Mucosa of rectum (tissue), 2 donors: ENCODE data around the gene PCBP2.
A peak's percentile ranks its signal among the peaks of the same experiment; 100 is the strongest.
"Not testable (repeated sequence)": the region's sequence is repeated elsewhere in the genome, so short reads cannot be mapped to it uniquely, and the experiment has no call there.

Experiments used
- H3K27ac ChIP-seq, 2 donors: one replicate each; pipeline ENCODE4 v1.7.0; 2013; ENCODE audit warnings: inconsistent platforms in 2 of 2, low read depth in 2 of 2, low read length in 2 of 2
- H3K27me3 ChIP-seq, 2 donors: one replicate each; pipeline ENCODE4 v1.7.0; 2013; ENCODE audit warnings: low read length in 2 of 2; ENCODE audit not compliant: control insufficient read depth in 2 of 2, insufficient read depth in 2 of 2
- H3K36me3 ChIP-seq, 2 donors: one replicate each; pipeline ENCODE4 v1.7.0; 2013; ENCODE audit warnings: low read length in 2 of 2; ENCODE audit not compliant: control insufficient read depth in 2 of 2, insufficient read depth in 2 of 2
- H3K4me1 ChIP-seq, 2 donors: one replicate each; pipeline ENCODE4 v1.7.0; 2013; ENCODE audit warnings: low read length in 2 of 2, mild to moderate bottlenecking in 1 of 2; ENCODE audit not compliant: control insufficient read depth in 2 of 2, insufficient read depth in 2 of 2
- H3K4me3 ChIP-seq, 2 donors: one replicate each; pipeline ENCODE4 v1.7.0; 2013; ENCODE audit warnings: low read length in 2 of 2
- H3K9ac ChIP-seq, 2 donors: one replicate each; pipeline ENCODE4 v1.7.0; 2013; ENCODE audit warnings: low read length in 2 of 2, low read depth in 1 of 2, mild to moderate bottlenecking in 1 of 2
- H3K9me3 ChIP-seq, 2 donors: one replicate each; pipeline ENCODE4 v1.7.0; 2013; ENCODE audit warnings: low read length in 2 of 2; ENCODE audit not compliant: control insufficient read depth in 2 of 2
- donor health status: healthy.
- donor health status: Normal muscosa, but diverticular disease.

The PCBP2 gene

GRCh38 chr12:53441040-53441833 is 10.7 kb upstream of the PCBP2 start, which contains the start of gene PRR13:
Gene PRR13 (plus strand): TSS chr12:53441734. CDS start chr12:53442715, 981 bp downstream.
- Histone ChIP-seq H3K4me1 (peaks cover 11 to 19% of the 10 kb centered on the region in 2 donors), H3K36me3 (peaks cover 11 to 17% of the 10 kb centered on the region in 2 donors), H3K27ac (peak within 1 kb of the TSS; percentile 88 to 92), H3K27me3 (no peaks in the 10 kb centered on the region), H3K4me3 (peak within 1 kb of the TSS; percentile 98), H3K9ac (peak within 1 kb of the TSS; percentile 92 to 99), H3K9me3 (no peaks in the 10 kb centered on the region)

GRCh38 chr12:53443955-53444354 is 7.9 kb upstream of the PCBP2 start:
- H3K4me1 ChIP-seq, result peaks cover 11 to 19% of the 10 kb centered on the region in 2 donors
- peak overlapping the region; percentile 23 to 37 for H3K27ac ChIP-seq
- H3K36me3 ChIP-seq, result peaks cover 22 to 24% of the 10 kb centered on the region in 2 donors
- no peaks in the 10 kb centered on the region for H3K9me3 ChIP-seq
- no peaks in the 10 kb centered on the region for H3K27me3 ChIP-seq
- no peak overlapping the region for H3K9ac ChIP-seq
- H3K4me3 ChIP-seq, result peak overlapping the region; percentile 6 to 44

GRCh38 chr12:53444593-53445325 is 7.1 kb upstream of the PCBP2 start:
- H3K27ac ChIP-seq, H3K4me3 ChIP-seq, H3K9me3 ChIP-seq, H3K27me3 ChIP-seq: not testable (repeated sequence)
- peak overlapping the region in 1 of 2 donors; percentile 2 for H3K9ac ChIP-seq
- peaks cover 22 to 24% of the 10 kb centered on the region in 2 donors for H3K36me3 ChIP-seq
- peaks cover 11 to 19% of the 10 kb centered on the region in 2 donors for H3K4me1 ChIP-seq

- H3K4me1 ChIP-seq, result peaks cover 12 to 15% of the 10 kb centered on the region in 2 donors
- peaks cover 26 to 33% of the 10 kb centered on the region in 2 donors for H3K36me3 ChIP-seq
- no peaks in the 10 kb centered on the region for H3K9me3 ChIP-seq
These were observed 966 bp upstream of the PCBP2 start for GRCh38 chr12:53450936-53451335.

GRCh38 chr12:53452159-53453077 is 516 bp downstream of the PCBP2 start:
- H3K9me3 ChIP-seq, result no peaks in the 10 kb centered on the region
- peak overlapping the region; percentile 95 to 97 for H3K27ac ChIP-seq
- H3K36me3 ChIP-seq, result peaks cover 33 to 41% of the 10 kb centered on the region in 2 donors
- peak overlapping the region; percentile 78 to 94 for H3K4me3 ChIP-seq
- H3K9ac ChIP-seq, result peak overlapping the region; percentile 88 to 90
- peaks cover 12 to 14% of the 10 kb centered on the region in 2 donors for H3K4me1 ChIP-seq
- no peaks in the 10 kb centered on the region for H3K27me3 ChIP-seq

More at GRCh38 chr12:53450936-53451335, 966 bp upstream of the PCBP2 start:
- Histone ChIP-seq H3K9ac (no peak overlapping the region), H3K27ac (no peak overlapping the region), H3K27me3 (no peaks in the 10 kb centered on the region), H3K4me3 (no peak overlapping the region)

GRCh38 chr12:53453953-53454640 is 2.2 kb downstream of the PCBP2 start:
- Histone ChIP-seq H3K9ac (no peak overlapping the region), H3K27ac (no peak overlapping the region), H3K36me3 (peaks cover 41 to 51% of the 10 kb centered on the region in 2 donors), H3K9me3 (no peaks in the 10 kb centered on the region), H3K4me3 (peak overlapping the region in 1 of 2 donors; percentile 27), H3K4me1 (peaks cover 12 to 14% of the 10 kb centered on the region in 2 donors), H3K27me3 (no peaks in the 10 kb centered on the region)

GRCh38 chr12:53454707-53455106 is 2.8 kb downstream of the PCBP2 start:
- Histone ChIP-seq H3K9me3 (no peaks in the 10 kb centered on the region), H3K4me1 (peaks cover 12 to 14% of the 10 kb centered on the region in 2 donors), H3K4me3 (no peak overlapping the region), H3K27ac (no peak overlapping the region), H3K9ac (no peak overlapping the region), H3K27me3 (no peaks in the 10 kb centered on the region), H3K36me3 (peaks cover 46 to 57% of the 10 kb centered on the region in 2 donors)

- Histone ChIP-seq H3K4me1 (peaks cover 12% of the 10 kb centered on the region in 2 donors), H3K9me3 (no peaks in the 10 kb centered on the region), H3K9ac (no peak overlapping the region), H3K27me3 (no peaks in the 10 kb centered on the region), H3K36me3 (peaks cover 67 to 78% of the 10 kb centered on the region in 2 donors), H3K4me3 (no peak overlapping the region), H3K27ac (no peak overlapping the region)
These were observed 4.9 kb downstream of the PCBP2 start for GRCh38 chr12:53456654-53457366.

- Histone ChIP-seq H3K4me1 (peaks cover under 1 to 2% of the 10 kb centered on the region in 2 donors), H3K4me3 (no peak overlapping the region), H3K36me3 (peaks cover 86 to 99% of the 10 kb centered on the region in 2 donors), H3K27ac (no peak overlapping the region), H3K9me3 (no peaks in the 10 kb centered on the region), H3K9ac (no peak overlapping the region), H3K27me3 (no peaks in the 10 kb centered on the region)
These were observed 7.2 kb downstream of the PCBP2 start for GRCh38 chr12:53459097-53459496.
